Skeletal muscle cell (primary cell): ENCODE measurements around the gene TOX3.

Experiments
- DNase-seq: peaks from one replicate; pipeline ENCODE4 v3.0.0-alpha.2; 2010; ENCODE audit warnings: low read depth
- H3K4me3 ChIP-seq: 2 replicates; pipeline ENCODE4 v1.5.1; 2011; ENCODE audit warnings: low read depth, mild to moderate bottlenecking, control low read depth, low read length, moderate library complexity

The TOX3 gene

GRCh38 chr16:52465711-52466267 lies 81.2 kb downstream of the TOX3 start:
- no peak for DNase-seq

GRCh38 chr16:52463904-52464303 lies 83.0 kb downstream of the TOX3 start:
- no peak overlapping the region for H3K4me3 ChIP-seq
- DNase-seq: no peak

More at GRCh38 chr16:52465711-52466267, 81.2 kb downstream of the TOX3 start:
- no peak overlapping the region for H3K4me3 ChIP-seq

GRCh38 chr16:52462816-52463215 lies 84.1 kb downstream of the TOX3 start:
- DNase-seq: no peak
- no peak overlapping the region for H3K4me3 ChIP-seq

GRCh38 chr16:52460639-52461178 lies 86.2 kb downstream of the TOX3 start:
- DNase-seq: no peak
- no peak overlapping the region for H3K4me3 ChIP-seq

DNA sequence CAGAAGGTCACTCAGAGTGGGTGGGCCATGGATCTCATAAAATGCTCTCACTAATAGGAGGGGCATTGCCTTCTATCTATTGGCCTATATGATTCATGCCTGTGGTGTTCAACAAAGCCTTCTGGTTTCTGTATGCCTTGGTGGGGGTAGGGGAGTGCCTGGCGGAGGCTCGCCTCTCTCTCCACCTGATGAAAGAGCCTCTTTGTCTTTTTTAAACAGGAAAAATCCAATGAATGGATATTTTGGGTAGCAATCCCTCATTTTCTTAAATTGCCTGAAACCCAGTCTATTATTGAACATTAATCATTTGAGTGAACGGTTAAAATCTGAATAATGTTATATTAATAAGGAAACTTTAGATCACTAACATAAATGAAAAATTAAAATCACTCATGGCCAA lies 90.6 kb downstream of the TOX3 start:
- DNase-seq: no peak
- H3K4me3 ChIP-seq: no peak overlapping the region

GRCh38 chr16:52455549-52456277 lies 91.2 kb downstream of the TOX3 start:
- no peak overlapping the region for H3K4me3 ChIP-seq
- no peak for DNase-seq

GRCh38 chr16:52453644-52454043 lies 93.3 kb downstream of the TOX3 start:
- no peak overlapping the region for H3K4me3 ChIP-seq
- DNase-seq: no peak

DNA sequence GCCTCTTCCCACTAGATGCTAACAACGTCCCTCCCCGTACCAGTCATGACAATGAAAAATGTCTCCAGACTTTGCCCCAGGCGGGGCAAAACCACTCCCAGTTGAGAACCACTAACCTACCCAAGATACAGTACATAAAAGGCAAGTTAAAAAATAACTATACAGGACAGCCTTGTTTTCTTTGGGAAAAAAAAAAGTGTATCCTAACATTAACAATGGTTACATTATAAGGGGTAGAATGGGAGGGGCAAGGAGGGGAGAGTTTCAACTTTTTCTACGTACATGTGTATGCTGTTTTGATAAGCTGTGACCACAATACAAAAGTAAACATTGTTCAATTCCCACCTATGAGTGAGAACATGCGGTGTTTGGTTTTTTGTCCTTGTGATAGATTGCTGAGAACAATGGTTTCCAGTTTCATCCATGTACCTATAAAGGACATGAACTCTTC lies 94.9 kb downstream of the TOX3 start:
- no peak overlapping the region for H3K4me3 ChIP-seq
- DNase-seq: no peak

DNA sequence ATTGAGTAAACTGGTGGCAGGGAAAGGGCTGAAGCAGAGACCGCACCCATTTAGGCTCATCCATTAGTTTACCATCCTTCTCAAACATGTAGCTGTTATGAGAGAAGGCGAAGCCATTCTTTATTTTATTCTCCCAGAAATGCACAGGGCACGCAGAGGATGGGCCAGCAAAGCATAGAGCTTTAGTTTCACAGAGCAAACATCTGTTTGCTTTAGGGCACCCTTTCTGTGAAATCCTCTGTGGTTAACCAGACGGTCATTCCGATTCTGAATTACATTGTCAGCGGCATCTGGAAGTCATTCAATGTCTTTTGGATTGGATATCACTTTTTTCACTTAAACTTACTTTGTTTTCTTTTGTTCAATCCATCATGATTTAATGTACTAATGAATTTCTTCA lies 96.0 kb downstream of the TOX3 start:
- no peak for DNase-seq
- no peak overlapping the region for H3K4me3 ChIP-seq

GRCh38 chr16:52450241-52450640 lies 96.7 kb downstream of the TOX3 start:
- DNase-seq: no peak

GRCh38 chr16:52446080-52446479 lies 100.9 kb downstream of the TOX3 start:
- DNase-seq: no peak
- no peak overlapping the region for H3K4me3 ChIP-seq

More at GRCh38 chr16:52450241-52450640, 96.7 kb downstream of the TOX3 start:
- no peak overlapping the region for H3K4me3 ChIP-seq

DNA sequence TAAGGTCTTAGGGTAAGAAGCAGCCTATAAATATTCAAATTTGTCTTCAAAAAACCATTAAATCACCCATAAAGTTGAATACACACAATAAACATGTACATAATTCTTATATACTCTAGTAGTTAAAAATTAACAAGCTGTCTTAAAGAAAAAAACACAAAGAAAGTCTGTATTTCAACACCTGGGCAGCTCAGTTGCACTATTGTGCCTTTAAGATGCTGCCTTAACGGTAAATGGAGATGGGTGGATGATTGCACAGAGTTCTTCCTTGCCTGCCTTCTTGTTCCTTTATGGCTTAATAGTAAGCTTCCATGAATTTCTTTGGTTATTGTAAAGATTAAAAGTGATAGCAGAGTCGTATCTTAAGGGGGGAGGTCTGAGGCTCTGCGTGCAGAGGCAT lies 105.1 kb downstream of the TOX3 start:
- H3K4me3 ChIP-seq: no peak overlapping the region

GRCh38 chr16:52440248-52440647 lies 106.7 kb downstream of the TOX3 start:
- DNase-seq: no peak
- no peak overlapping the region for H3K4me3 ChIP-seq

More for the DNA sequence above, 105.1 kb downstream of the TOX3 start:
- DNase-seq: no peak

- H3K4me3 ChIP-seq: no peak overlapping the region
- no peak for DNase-seq
Observed at GRCh38 chr16:52439750-52440149, 107.2 kb downstream of the TOX3 start.

DNA sequence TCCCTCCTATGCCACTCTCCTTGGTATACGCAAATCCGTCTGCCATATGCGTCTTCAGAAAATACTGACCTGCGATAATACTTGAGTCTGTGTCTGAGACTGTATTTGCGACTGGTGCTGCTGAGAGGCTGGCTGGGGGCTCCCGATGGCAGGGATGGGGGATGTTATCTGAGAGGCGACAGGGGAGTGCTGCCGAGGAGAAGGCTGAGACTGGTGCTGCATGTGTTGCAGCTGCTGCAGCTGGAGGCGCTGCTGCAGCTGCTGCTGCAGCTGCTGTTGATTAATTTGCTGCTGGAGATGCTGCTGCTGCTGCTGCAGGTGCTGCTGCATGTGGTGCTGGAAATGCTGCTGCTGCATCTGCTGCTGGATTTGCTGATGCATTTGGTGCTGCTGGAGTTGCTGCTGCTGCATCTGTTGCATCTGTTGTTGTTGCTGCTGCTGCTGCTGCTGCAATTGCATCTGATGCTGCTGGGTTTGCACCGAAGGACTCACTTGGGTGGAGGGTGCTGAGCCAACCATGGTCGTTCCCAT lies 107.7 kb downstream of the TOX3 start:
- H3K4me3 ChIP-seq: no peak overlapping the region
- DNase-seq: no peak

DNA sequence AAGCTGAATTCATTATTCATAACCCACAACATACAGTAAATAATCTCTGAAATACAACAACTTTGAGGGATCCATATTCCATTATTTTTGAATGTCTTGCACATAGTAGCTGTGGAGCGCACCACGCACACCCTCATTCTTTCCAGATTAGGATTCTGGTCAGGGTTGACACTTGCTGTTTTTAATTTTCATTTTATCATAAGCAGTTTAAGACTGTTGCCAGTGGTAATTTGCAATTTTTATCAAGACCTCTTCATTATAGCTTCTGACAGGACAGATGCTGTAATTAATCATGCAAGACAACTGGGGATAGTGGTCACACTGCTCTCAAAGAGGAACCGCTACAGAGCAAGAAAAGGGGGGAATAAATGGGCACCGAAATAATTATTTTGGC lies 109.7 kb downstream of the TOX3 start:
- DNase-seq: no peak
- no peak overlapping the region for H3K4me3 ChIP-seq

DNA sequence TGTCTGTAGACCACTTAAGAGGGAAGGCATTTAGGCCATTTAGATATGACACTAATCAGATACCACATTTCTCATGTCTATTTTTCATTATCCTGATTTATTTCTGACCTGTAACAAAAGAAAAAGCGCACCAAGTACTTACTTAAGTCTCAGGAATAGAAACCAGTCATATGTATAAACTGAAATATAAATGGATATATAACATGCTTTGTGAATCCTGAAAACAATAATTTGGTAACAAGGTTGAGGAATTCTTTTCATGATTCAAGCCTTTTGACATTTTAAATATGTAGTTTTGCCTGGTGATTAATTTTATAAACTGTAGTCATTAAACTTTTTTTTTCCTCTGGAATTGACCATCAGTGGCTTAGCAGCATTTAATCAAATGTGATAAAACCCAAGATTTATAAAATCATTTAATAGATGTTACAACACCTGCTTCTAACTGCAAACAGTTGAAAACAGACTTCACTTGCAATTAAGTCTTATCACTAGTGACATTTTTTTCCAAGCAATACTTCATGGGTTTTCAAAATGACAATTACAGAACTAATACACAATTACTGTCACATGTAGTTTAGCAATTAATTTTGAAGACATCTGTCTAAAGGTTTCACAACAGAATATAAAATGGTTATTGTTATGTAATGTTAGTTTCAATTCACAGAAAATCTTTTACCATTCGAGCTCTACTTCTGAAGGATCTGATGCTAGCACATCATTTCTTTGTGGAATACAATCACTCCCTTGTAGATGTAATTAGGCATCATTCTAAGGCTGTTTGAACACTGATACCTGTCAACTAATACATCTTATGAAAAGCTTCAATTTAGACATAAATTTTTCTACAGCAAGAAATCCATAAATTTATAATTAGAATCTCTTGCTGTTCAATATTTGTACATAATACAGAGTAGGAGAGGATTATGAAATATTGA lies 110.3 kb downstream of the TOX3 start:
- H3K4me3 ChIP-seq: no peak overlapping the region

GRCh38 chr16:52434224-52434623 lies 112.7 kb downstream of the TOX3 start:
- DNase-seq: no peak

More for the DNA sequence above, 110.3 kb downstream of the TOX3 start:
- DNase-seq: no peak

GRCh38 chr16:52433643-52434042 lies 113.3 kb downstream of the TOX3 start:
- no peak for DNase-seq

More at GRCh38 chr16:52434224-52434623, 112.7 kb downstream of the TOX3 start:
- H3K4me3 ChIP-seq: no peak overlapping the region

GRCh38 chr16:52424591-52424990 lies 122.4 kb downstream of the TOX3 start:
- H3K4me3 ChIP-seq: no peak overlapping the region
- no peak for DNase-seq

More at GRCh38 chr16:52433643-52434042, 113.3 kb downstream of the TOX3 start:
- H3K4me3 ChIP-seq: no peak overlapping the region
